Colonic mucosa (tissue), 4 donors: ENCODE results near the gene TRIM32. TPM values are rescaled to one million over a fixed set of nuclear protein-coding genes. Genes with fewer than 3 reads are reported as not detected.

Experiments used
- DNase-seq: peaks from one replicate; pipeline ENCODE4 v3.0.0-alpha.2; 2020
- H3K27ac ChIP-seq: fragments of 200-600 bp; one replicate; pipeline ENCODE4 v1.8.0; 2021
- H3K27me3 ChIP-seq: fragments of 200-600 bp; one replicate; pipeline ENCODE4 v1.8.0; 2021
- H3K36me3 ChIP-seq: fragments of 200-600 bp; one replicate; pipeline ENCODE4 v1.8.0; 2021
- H3K4me1 ChIP-seq: fragments of 200-600 bp; one replicate; pipeline ENCODE4 v1.8.0; 2021; ENCODE audit warnings: mild to moderate bottlenecking
- H3K4me3 ChIP-seq: fragments of 200-600 bp; one replicate; pipeline ENCODE4 v1.8.0; 2021
- H3K9ac ChIP-seq, 2 donors: one replicate each; pipeline ENCODE4 v1.7.0; 2013; ENCODE audit warnings: control low read depth in 2 of 2, low read depth in 2 of 2, low read length in 2 of 2
- H3K9me3 ChIP-seq: fragments of 200-600 bp; one replicate; pipeline ENCODE4 v1.8.0; 2021
- CTCF ChIP-seq: fragments of 200-600 bp; IDR thresholded peaks from one replicate; pipeline ENCODE4 v1.8.0; 2022; ENCODE audit warnings: antibody characterized with exemption, mild to moderate bottlenecking
- intact Hi-C: fragments of 100-400 bp; cut with DNase I; formaldehyde crosslinking; loops from one replicate; pipeline ENCODE4 v1.14.1; 2022
- total RNA-seq, 2 donors: library from RNA; stranded (reverse); fragmentation: NEBNext Ultra II Directional in 1 of 2; extraction: Animal tissue kit (Norgen Biotek cat#: 25700) in 1 of 2; gene quantifications; one replicate each; pipeline ENCODE4 v1.2.1, GENCODE V29; 2021
- donor health status: healthy.
- donor health status: DM: no; HTN: no; CAD: no.
- donor health status: DM: no; HTN: no; CAD: no.

The TRIM32 gene
- 10 to 100 TPM; 17.1 to 17.2 TPM for total RNA-seq

- DNase-seq, result peak; percentile 95
- Histone ChIP-seq H3K27ac (peak within 1 kb of the TSS; percentile 22), H3K27me3 (no peaks in the 10 kb centered on the region), H3K9me3 (no peaks in the 10 kb centered on the region), H3K36me3 (no peaks in the 10 kb centered on the region), H3K9ac (peak within 1 kb of the TSS; percentile 57 to 73), H3K4me3 (peak within 1 kb of the TSS; percentile 66), H3K4me1 (peaks cover 12% of the 10 kb centered on the region)
- intact Hi-C loops, result no loop called here
- TF ChIP-seq CTCF, result no peak
These were observed at the start of gene TRIM32 for GRCh38 chr9:116687074-116687753. Gene TRIM32 (plus strand): TSS chr9:116687305. CDS start chr9:116697743, 10,438 bp downstream.

- Histone ChIP-seq H3K27ac (no peak overlapping the region), H3K36me3 (no peaks in the 10 kb centered on the region)
- TF ChIP-seq CTCF, result no peak
These were observed 47.8 kb upstream of the TRIM32 start for GRCh38 chr9:116639251-116639741.

GRCh38 chr9:116641292-116642059 is 45.6 kb upstream of the TRIM32 start:
- intact Hi-C loops, result no loop called here
- Histone ChIP-seq H3K27me3 (no peaks in the 10 kb centered on the region), H3K9me3 (no peaks in the 10 kb centered on the region), H3K4me1 (no peaks in the 10 kb centered on the region), H3K27ac (no peak overlapping the region), H3K9ac (no peak overlapping the region), H3K36me3 (no peaks in the 10 kb centered on the region), H3K4me3 (no peak overlapping the region)
- DNase-seq, result no peak
- no peak for TF ChIP-seq CTCF

More at GRCh38 chr9:116639251-116639741, 47.8 kb upstream of the TRIM32 start:
- intact Hi-C loops, result no loop called here
- no peak for DNase-seq
- Histone ChIP-seq H3K9me3 (no peaks in the 10 kb centered on the region), H3K9ac (no peak overlapping the region), H3K4me3 (no peak overlapping the region), H3K4me1 (no peaks in the 10 kb centered on the region), H3K27me3 (no peaks in the 10 kb centered on the region)

- Histone ChIP-seq H3K9me3 (no peaks in the 10 kb centered on the region), H3K9ac (no peak overlapping the region), H3K36me3 (no peaks in the 10 kb centered on the region), H3K4me1 (no peaks in the 10 kb centered on the region), H3K27me3 (no peaks in the 10 kb centered on the region), H3K27ac (no peak overlapping the region), H3K4me3 (no peak overlapping the region)
- DNase-seq, result no peak
- no peak for TF ChIP-seq CTCF
- intact Hi-C loops, result no loop called here
These were observed 43.4 kb upstream of the TRIM32 start for GRCh38 chr9:116643691-116644090.

GRCh38 chr9:116644091-116644688 is 42.9 kb upstream of the TRIM32 start:
- Histone ChIP-seq H3K4me1 (no peaks in the 10 kb centered on the region), H3K27ac (no peak overlapping the region), H3K4me3 (no peak overlapping the region), H3K9ac (no peak overlapping the region), H3K9me3 (no peaks in the 10 kb centered on the region), H3K27me3 (no peaks in the 10 kb centered on the region), H3K36me3 (no peaks in the 10 kb centered on the region)
- no peak for TF ChIP-seq CTCF
- no peak for DNase-seq
- intact Hi-C loops, result no loop called here
